GM18951 (cell line): ENCODE measurements around the gene CNTNAP2.

ENCODE experiments used
- POLR2A ChIP-seq: IDR thresholded peaks from 4 replicates; pipeline ENCODE4 v1.6.1; 2011; ENCODE audit warnings: mild to moderate bottlenecking; ENCODE audit not compliant: insufficient read length, insufficient read depth; ENCODE audit errors: extremely low read depth
- in situ Hi-C: fragments of 300-500 bp; cut with MboI; formaldehyde crosslinking; loops from one replicate; pipeline ENCODE4 v1.12.0; 2022; ENCODE audit warnings: low sequenced_read_pairs, mixed read lengths, inconsistent platforms; ENCODE audit not compliant: unreplicated experiment

Gene CNTNAP2

DNA sequence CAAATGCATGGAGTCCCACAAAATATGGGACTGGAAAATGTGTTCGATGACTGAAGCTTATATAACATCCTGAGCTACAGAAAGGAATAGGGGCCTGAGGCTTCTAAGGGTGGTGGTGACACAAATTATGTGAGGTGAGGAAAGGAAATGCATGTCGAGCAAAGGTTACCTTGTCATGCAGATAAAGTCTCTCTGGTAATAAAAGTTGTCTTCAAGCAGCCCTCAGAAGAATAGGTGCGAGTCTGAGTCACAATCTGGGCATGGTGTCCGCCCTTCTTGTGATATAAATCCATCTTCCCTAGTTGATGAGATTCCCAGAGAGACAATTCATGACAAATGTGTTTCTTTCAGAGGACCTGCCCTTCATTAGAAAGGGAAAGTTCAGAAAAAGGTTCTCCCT lies 1488.7 kb downstream of the CNTNAP2 start:
- in situ Hi-C loops, result no loop called here
- no peak for TF ChIP-seq POLR2A

- in situ Hi-C loops, result no loop called here
- TF ChIP-seq POLR2A, result no peak
These were observed 1490.7 kb downstream of the CNTNAP2 start for GRCh38 chr7:147607157-147607800.

GRCh38 chr7:147611431-147611830 lies 1494.8 kb downstream of the CNTNAP2 start:
- in situ Hi-C loops, result no loop called here
- TF ChIP-seq POLR2A, result no peak

DNA sequence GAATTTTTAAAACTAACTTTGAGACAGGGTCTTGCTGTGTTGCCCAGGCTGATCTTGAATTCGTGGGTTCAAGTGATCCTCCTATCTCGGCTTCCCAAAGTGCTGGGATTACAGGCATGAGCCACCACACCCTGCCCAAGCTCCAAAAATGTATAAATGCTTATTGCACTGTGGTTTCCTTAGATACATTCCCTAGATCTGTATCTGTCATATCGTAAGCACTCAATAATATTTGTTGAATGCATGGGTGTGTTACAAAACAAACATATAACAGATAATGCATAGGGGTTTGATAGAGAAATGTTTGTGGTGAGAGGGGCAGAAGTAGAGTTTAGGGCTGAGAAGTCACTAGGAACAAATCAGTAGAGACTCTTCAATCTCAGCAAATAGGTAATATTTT lies 1518.7 kb downstream of the CNTNAP2 start:
- in situ Hi-C loops, result no loop called here
- no peak for TF ChIP-seq POLR2A

GRCh38 chr7:147636553-147636952 lies 1520.0 kb downstream of the CNTNAP2 start:
- in situ Hi-C loops, result no loop called here
- no peak for TF ChIP-seq POLR2A

DNA sequence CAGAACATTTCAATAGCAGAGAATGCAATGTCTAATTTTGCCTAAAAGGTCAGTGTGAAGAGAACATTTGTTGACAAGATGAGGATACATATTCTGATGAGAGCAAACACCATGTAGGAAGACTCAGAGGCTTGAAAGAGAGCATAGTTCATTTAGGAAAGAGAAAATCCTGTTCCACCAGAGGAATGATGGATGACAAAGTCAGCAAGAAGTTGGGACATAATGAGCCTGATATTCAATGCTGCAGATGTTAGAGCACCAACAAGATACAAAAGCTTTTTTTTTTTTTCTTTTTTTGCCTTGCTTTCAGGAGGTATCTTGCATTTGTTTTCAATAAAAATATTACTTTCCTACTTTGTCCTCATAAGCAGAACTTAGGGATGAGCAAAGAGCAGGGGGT lies 1522.0 kb downstream of the CNTNAP2 start:
- in situ Hi-C loops, result no loop called here
- no peak for TF ChIP-seq POLR2A

DNA sequence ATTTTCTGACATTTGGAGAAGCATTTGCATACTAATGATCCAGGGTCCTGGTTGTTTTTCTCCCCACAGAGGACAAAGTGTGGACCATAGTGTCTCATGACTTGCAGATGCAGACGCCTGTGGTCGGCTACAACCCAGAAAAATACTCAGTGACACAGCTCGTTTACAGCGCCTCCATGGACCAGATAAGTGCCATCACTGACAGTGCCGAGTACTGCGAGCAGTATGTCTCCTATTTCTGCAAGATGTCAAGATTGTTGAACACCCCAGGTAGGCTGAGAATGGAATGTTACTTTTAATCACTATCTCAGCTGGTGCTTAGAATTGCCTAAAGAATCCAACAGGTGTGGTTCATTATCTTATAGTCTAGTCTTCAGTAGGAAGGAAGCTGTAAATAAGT lies 1522.4 kb downstream of the CNTNAP2 start:
- TF ChIP-seq POLR2A, result no peak
- in situ Hi-C loops, result no loop called here

DNA sequence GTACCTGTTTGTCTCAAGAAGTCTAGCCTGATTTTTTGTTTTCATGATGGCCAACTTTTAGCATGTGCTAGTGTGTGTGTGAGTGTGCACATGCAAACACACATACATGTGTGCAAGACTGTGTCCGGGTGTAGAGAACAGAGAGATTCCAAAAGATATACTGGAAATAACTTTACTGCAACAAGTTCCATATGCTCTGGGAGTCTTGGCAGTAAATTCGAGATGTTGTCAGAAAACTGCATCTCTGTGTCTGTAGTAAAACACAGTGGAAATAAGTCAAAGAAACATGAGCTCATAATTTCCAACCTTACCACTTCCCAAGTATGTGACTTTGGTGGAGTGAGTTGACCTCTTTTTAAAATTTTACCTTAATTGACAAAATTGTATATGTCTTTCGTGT lies 1523.2 kb downstream of the CNTNAP2 start:
- TF ChIP-seq POLR2A, result no peak
- in situ Hi-C loops, result no loop called here

- in situ Hi-C loops, result no loop called here
- TF ChIP-seq POLR2A, result no peak
These were observed 1524.2 kb downstream of the CNTNAP2 start for GRCh38 chr7:147640821-147641220.

- in situ Hi-C loops, result no loop called here
- no peak for TF ChIP-seq POLR2A
These were observed 1530.0 kb downstream of the CNTNAP2 start for GRCh38 chr7:147646568-147646967.

GRCh38 chr7:147650991-147651390 lies 1534.4 kb downstream of the CNTNAP2 start:
- in situ Hi-C loops, result no loop called here
- TF ChIP-seq POLR2A, result no peak

DNA sequence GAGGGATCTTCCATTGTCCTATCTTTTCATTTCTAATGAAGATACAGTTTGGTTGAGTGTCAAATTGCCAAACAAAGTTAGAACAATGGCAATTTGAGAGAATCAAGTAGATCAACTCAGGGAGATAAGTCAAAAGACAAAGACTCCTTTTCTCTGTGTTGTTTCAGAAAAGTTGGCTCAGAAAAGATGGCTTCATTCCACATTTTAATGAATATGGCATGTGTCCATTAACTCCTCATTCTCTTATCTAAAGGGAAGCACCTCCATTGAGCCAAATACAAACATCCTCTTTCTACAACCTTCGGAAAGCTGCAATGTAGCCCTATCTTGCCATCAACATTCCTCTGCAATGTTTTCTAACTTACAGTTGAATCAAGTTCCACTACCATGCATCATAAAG lies 1535.0 kb downstream of the CNTNAP2 start:
- TF ChIP-seq POLR2A, result no peak
- in situ Hi-C loops, result no loop called here

DNA sequence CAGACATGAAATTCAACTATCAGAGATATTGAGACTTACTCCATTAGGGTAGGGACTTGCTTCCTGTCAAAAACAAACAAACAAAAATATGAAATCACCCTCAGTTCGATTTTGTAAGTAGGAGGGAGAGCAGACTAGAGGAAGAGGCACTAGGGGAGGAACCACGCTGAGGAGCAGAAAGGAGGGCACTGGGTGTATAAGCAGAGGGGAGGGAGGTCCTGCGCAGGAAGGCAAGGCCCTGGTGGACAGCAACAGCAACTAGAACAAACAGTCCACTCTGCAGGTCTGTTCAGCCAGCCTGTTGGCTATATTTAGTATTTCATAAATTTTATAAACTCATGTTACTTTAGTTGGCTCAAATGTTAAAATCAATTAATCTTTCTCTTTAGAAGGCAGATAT lies 1536.9 kb downstream of the CNTNAP2 start:
- TF ChIP-seq POLR2A, result no peak
- in situ Hi-C loops, result no loop called here

- no peak for TF ChIP-seq POLR2A
- in situ Hi-C loops, result no loop called here
These were observed 1541.9 kb downstream of the CNTNAP2 start for GRCh38 chr7:147658392-147658967.

DNA sequence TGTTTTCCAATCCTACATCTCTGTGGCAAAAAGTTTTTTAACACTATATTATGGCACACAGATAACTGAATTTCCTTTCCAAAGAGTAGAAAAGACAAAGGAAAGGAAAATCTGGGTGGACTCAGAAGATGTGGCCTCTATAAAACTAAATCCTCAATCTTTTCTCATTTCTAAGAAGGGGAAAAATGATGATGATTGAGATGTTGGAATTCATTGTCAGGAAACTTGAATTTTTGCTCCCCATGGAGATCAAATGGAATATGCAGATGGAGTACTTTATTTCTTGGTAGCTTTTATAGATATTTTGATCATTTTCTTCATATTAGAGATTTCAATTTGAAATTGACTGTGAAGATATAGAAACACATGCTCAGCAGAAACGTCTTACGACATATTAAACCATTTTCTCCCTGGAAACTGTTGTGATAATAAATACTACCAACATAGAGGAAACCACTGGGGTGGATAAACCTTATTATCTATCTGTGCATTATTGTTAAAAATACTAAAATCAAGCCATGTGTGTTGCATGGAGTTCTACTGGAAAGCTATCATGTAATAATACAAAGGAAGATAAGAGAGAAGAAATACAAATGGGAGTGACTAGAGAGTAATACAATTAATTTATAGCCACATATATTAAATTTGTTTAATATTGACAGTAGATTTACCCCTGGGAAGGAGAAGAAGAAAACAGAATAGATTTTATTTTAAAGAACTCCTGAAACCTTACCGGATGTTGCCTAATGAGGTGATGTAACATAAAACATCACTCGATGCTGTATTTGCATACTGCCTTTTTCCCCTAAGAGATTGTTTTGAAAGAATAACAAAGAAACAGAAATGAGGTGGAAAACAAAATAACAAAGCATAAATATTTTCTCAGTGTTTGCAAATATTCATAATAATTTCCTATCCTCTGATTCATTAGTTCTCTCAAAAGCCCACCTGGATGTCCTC lies 1542.7 kb downstream of the CNTNAP2 start:
- no peak for TF ChIP-seq POLR2A
- in situ Hi-C loops, result no loop called here
